GM18873 (cell line): ENCODE measurements around the gene CACNA2D1.

ENCODE experiments used
- ATAC-seq: cut with Tn5 transposase; IDR thresholded peaks from one replicate; pipeline ENCODE4 v1.9.1; 2021; ENCODE audit warnings: mild to moderate bottlenecking, moderate library complexity, moderate number of reproducible peaks; ENCODE audit not compliant: unreplicated experiment, low FRiP score

Gene CACNA2D1

DNA sequence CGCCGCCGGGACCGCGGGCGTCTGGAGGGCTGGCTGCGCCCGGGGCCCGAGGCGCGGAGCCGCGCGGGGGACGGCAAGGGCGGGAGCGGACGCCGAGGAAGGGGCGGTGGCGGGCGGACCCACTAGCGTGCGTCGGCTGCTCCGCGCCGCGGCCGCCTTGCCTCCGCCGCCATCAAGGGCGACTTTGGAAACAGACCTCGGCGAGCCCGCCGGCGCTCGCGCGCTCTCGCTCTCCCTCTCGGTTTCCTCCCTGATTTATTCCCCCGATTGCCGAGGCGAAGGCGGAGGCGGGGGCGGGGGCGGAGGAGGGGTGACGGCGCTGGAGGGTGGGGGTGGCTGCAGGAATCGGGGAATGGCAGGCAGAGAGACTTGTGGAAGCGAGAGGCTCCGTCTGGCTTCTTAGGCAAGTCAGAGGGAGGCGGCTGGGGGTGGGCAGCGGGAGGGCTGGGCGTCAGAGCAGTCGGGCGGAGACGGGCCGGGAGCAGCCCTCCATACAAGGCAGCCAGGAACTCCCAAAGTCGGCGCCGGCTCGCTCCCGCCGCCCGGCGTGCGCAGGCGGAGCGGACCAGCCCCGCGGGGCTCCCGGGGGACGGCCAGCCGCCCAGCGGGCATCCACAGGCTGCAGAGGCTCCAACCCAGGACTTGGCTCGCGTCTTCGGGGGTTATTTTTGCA lies at the start of gene CACNA2D1:
CACNA2D1 (minus strand) TSS at position 231 of the 673 bp plus-strand sequence.
- ATAC-seq: no peak

GRCh38 chr7:82481499-82482097 lies 38.0 kb upstream of the CACNA2D1 start:
- ATAC-seq: no peak

- ATAC-seq: no peak
Observed at GRCh38 chr7:82477733-82478515, 34.3 kb upstream of the CACNA2D1 start.

DNA sequence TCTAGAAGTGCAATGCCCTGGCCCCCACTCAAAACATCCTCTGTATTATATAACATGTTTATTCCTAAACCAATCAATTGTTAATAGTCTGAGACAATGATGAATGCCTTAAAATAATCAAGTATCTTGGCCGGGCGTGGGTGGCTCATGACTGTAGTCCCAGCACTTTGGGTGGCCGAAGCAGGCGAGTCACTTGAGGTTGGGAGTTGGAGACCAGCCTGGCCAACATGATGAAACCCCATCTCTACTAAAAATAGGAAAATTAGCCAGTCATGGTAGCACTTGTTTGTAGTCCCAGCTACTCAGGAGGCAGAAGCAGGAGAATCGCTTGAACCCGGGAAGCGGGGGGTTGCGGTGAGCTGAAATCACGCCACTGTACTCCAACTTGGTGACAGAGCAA lies 29.4 kb upstream of the CACNA2D1 start:
- no peak for ATAC-seq

GRCh38 chr7:82471351-82472020 lies 27.9 kb upstream of the CACNA2D1 start:
- ATAC-seq: no peak

GRCh38 chr7:82469207-82469606 lies 25.6 kb upstream of the CACNA2D1 start:
- no peak for ATAC-seq

GRCh38 chr7:82468435-82468834 lies 24.9 kb upstream of the CACNA2D1 start:
- ATAC-seq: no peak

DNA sequence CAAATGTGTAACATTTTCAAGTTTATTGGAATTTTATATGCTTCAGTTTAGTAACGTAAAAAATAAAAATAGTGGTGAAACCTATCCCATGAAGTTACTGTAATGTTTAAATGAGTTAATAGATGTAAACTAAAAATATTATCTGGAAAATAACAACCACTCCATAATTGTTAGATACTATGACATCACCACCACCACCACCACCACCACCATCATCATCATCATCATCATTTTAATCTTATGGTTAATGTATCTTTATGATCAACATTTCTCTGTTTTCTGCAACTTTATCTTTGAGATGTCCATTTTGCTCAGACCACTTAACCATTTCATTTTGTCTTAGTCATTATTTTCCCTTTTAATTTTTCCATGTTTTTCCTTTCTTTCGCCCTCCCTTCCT lies 23.4 kb upstream of the CACNA2D1 start:
- no peak for ATAC-seq

DNA sequence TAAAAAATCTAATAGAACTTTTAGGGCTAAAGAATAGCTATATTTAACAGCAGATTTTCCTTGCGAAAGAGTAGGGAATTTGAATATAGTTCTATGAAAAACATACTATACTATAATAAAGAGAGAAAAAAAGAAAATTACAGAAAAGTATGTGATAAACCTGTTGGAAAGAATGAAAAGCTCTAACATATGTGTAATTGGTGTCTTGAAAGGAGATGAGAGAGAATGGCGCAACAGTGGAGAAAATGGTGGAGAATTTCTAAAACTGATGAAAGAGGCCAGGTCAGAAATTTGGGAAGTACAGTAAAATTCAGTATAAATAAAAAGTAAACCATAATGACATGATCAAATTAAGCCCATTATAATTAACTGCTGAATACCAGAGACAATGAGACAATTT lies 20.8 kb upstream of the CACNA2D1 start:
- no peak for ATAC-seq

- ATAC-seq: no peak
Observed at GRCh38 chr7:82455295-82455694, 11.7 kb upstream of the CACNA2D1 start.

- no peak for ATAC-seq
Observed at GRCh38 chr7:82450759-82451158, 7.2 kb upstream of the CACNA2D1 start.

- ATAC-seq: no peak
Observed at GRCh38 chr7:82449910-82450309, 6.3 kb upstream of the CACNA2D1 start.

DNA sequence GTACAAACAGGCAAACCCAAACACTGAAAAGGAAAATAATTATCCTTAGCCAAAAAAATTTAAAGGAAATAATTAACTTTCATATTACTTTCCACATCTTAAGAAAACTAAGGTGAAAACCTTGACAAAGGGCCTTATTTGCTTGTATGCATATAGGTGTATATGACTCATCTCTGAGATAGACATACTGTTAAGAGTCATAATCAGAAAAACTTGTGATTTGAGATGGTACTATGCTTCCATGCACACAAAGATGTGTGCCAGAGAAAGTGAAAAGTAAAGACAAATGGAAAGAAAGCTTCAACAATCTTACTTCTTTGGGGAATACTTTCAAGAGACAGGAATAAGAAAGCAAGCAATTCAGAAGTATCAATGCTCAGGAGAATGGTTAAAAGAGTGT lies 3.3 kb upstream of the CACNA2D1 start:
- ATAC-seq: no peak

- ATAC-seq: no peak
Observed at GRCh38 chr7:82445271-82445670, 1.7 kb upstream of the CACNA2D1 start.

DNA sequence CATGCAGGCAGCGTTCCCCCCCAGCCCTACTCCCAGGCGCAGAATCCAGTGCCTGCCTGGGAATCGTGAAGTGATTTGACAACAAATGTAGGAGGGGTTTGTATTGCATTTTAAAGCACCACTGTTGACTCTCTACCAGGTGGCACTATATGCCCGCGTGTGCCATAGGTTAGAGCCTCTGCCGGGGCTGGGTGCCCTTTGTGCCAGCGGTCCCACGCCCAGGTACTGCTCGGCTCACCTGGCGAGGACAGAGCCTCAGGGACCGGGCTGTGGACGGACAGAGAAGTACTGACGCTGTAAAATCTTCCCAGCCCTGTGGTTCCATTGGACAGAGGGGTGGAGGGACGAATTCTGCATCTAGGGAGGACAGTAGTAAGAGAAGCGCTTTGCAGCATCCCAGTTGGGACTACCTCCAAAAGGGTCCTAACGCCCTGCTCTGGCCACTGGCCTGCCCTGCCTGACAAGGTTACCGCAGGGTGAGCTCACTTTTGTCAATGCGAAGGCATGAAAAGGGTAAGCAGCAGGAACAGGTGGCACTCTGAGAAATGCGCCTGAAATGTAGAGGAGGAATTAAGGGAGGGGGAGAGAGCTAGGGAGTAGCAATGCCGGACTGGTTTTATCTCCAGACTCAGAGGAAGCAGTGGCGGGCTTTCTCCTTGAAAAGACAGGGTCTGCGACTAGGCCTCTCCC lies 788 bp upstream of the CACNA2D1 start:
- ATAC-seq: no peak

DNA sequence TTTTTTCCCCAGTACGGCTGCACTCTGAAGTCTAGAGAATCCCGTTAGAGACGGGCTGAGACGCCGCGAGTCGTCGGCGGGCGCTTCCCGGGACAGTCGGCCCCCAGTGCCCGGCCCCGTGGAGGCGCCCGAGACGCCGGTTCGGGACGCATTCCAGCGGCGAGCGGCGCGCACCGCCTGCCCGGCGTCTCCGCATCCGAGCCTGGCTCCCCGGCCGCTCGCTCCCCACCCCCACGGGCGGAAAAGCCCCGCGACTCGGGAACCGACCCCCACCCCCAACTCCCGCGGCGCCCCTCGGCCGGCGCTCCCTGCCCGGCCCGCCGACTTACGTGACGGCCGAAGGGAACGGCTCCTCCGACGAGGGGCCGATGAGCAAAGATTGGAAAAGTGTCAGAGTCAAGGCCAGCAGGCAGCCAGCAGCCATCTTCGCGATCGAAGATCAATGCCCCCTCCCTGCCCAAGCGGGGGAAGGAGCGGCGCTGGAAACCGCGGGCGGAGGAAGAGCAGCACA lies 486 bp downstream of the CACNA2D1 start:
- ATAC-seq: no peak

DNA sequence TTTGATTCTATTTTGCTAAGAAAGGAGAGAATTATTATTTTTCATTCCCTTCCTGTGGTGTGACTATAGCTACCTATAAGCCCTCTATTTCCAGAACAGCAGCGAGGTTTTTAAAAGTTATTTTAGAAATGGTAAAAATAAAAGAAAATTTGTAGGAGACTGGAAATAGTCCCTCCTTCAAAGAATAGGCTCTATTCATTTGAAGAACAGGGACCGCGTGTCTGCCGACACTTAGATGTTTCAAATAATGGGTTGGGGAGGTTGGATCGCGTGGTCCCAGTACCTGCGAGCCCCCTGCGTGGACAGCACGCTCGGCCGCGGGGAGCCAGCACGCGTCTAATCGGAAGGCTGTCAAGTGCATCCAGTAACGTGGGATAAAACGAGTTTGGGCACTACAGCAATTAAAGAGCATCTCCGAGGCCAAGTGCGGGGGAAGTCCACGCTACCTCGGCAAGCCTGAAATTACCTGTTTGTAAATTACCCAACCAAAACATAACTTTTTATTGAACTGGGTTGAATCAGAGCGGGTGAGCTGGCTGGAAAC lies 1.0 kb downstream of the CACNA2D1 start:
- ATAC-seq: no peak

GRCh38 chr7:82441669-82442478 lies 1.7 kb downstream of the CACNA2D1 start:
- ATAC-seq: no peak

- no peak for ATAC-seq
Observed at GRCh38 chr7:82438521-82438920, 5.1 kb downstream of the CACNA2D1 start.
